Peyer's patch (tissue), 4 donors: ENCODE measurements around the gene STEAP3. TPM values are rescaled to one million over a fixed set of nuclear protein-coding genes. Genes with fewer than 3 reads are reported as not detected.

Experiments used
- DNase-seq, 3 donors: peaks; one replicate each; pipeline ENCODE4 v3.0.0-alpha.2; 2017 to 2019
- H3K27ac ChIP-seq, 4 donors: fragments of 200-600 bp; sonication (generic); one replicate each; pipeline ENCODE4 v1.5.1; 2016 to 2019
- H3K27me3 ChIP-seq, 2 donors: fragments of 200-600 bp; sonication (generic); one replicate each; pipeline ENCODE4 v1.5.1; 2019
- H3K36me3 ChIP-seq, 3 donors: fragments of 200-600 bp; sonication (generic); one replicate each; pipeline ENCODE4 v1.5.1; 2016 to 2019
- H3K4me1 ChIP-seq, 4 donors: fragments of 200-600 bp; sonication (generic); one replicate each; pipeline ENCODE4 v1.5.1; 2016 to 2019
- H3K4me3 ChIP-seq, 4 donors: fragments of 200-600 bp; sonication (generic); 1 replicate in 3 of 4; 2 replicates in 1 of 4; pipeline ENCODE4 v1.5.1; 2016 to 2019; ENCODE audit warnings: mild to moderate bottlenecking in 1 of 4
- H3K9me3 ChIP-seq, 4 donors: fragments of 200-600 bp; sonication (generic); one replicate each; pipeline ENCODE4 v1.5.1; 2016 to 2019; ENCODE audit warnings: mild to moderate bottlenecking in 1 of 4
- POLR2A ChIP-seq, 2 donors: fragments of 450-650 bp; IDR thresholded peaks; one replicate each; pipeline ENCODE4 v1.5.1; 2017; ENCODE audit warnings: antibody characterized with exemption in 2 of 2, mild to moderate bottlenecking in 2 of 2, moderate library complexity in 2 of 2
- total RNA-seq, 4 donors: library from RNA; depleted of rRNA; stranded (reverse); fragments of >200 nt; gene quantifications; one replicate each; pipeline ENCODE4 v1.1.0, GENCODE V29; 2016
- TF ChIP-seq, protein P1 (sequence below), 6 experiments: fragments of 450-650 bp in 4 of 6; fragments of 200-600 bp in 2 of 6; sonication (generic) in 1 of 6; IDR thresholded peaks; one replicate each; pipeline ENCODE4 v1.5.1; 2017 to 2019; ENCODE audit warnings: antibody characterized with exemption in 6 of 6, mild to moderate bottlenecking in 3 of 6, moderate library complexity in 1 of 6

Gene STEAP3
- total RNA-seq, 4 donors from 2014 or later = 13.2 to 31.2 (median 20.5) TPM

DNA sequence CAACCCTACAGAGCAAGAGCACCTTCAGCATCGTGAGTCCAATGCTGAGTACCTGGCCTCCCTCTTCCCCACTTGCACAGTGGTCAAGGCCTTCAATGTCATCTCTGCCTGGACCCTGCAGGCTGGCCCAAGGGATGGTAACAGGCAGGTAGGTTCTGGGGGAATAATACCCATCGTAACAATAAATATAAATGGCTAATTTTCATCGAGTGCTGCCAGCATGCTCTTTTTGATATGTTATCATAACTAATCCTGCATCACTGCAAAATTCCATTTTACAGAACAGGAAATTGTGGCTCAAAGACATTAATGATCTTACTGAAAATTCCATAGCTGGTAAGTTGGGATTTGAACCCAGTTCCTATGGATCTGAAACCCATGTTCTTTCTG, 22.2 kb downstream of the STEAP3 start:
- H3K9me3 ChIP-seq = no peaks in the 10 kb centered on the region
- H3K4me1 ChIP-seq = peaks cover 0 to 4% (median 0%) of the 10 kb centered on the region in 4 donors
- H3K27me3 ChIP-seq = no peaks in the 10 kb centered on the region
- no peaks in the 10 kb centered on the region for H3K36me3 ChIP-seq
- H3K4me3 ChIP-seq = no peak overlapping the region
- no peak overlapping the region for H3K27ac ChIP-seq
- TF ChIP-seq POLR2A (IDR thresholded peaks at IDR 0.05) = no peak
- TF ChIP-seq, protein P1, sequence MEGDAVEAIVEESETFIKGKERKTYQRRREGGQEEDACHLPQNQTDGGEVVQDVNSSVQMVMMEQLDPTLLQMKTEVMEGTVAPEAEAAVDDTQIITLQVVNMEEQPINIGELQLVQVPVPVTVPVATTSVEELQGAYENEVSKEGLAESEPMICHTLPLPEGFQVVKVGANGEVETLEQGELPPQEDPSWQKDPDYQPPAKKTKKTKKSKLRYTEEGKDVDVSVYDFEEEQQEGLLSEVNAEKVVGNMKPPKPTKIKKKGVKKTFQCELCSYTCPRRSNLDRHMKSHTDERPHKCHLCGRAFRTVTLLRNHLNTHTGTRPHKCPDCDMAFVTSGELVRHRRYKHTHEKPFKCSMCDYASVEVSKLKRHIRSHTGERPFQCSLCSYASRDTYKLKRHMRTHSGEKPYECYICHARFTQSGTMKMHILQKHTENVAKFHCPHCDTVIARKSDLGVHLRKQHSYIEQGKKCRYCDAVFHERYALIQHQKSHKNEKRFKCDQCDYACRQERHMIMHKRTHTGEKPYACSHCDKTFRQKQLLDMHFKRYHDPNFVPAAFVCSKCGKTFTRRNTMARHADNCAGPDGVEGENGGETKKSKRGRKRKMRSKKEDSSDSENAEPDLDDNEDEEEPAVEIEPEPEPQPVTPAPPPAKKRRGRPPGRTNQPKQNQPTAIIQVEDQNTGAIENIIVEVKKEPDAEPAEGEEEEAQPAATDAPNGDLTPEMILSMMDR (IDR thresholded peaks at IDR 0.05) = no peak
- no peak for DNase-seq

DNA sequence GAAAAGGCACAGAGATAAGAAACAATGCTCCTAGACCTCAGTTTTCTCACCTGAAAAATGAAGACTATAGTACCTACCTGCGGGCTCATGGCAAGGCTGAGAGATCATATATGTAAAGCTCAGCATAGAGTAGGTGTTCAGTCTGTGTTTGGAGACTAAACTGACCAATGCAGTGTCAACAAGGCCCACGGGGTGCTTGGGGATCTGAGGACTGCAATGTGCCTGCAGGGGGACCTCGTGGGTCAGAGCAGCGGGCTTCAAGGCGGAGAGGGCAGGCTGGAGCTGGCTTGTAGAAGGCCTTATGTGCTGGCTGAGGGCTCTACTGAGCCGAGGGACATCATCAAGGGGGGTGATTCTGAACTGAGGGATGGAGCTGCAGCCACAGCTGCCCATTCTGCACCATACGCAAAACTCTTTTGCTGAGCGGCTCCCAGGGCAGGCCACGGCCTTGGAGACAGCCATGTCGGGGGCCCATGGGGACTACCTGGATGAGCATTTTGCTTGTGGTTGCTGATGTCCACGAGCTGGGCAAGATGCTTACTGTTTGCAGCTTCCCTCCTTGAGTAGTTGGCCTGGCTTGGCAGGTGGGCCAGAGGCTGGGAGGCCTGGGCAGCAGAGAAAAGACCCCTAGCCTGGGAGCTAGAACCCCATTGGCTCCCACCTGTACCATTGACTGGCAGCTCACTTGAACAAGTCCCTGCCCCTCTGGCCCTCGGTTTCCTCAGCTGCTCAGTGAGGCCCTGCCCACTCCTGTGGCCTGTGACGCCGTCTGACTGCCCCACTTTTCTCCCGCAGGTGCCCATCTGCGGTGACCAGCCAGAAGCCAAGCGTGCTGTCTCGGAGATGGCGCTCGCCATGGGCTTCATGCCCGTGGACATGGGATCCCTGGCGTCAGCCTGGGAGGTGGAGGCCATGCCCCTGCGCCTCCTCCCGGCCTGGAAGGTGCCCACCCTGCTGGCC, 23.5 kb downstream of the STEAP3 start:
- H3K4me1 ChIP-seq = no peaks in the 10 kb centered on the region
- DNase-seq = peak in 1 of 3 donors; percentile 22
- H3K27me3 ChIP-seq = no peaks in the 10 kb centered on the region
- no peak overlapping the region for H3K27ac ChIP-seq
- no peak for TF ChIP-seq POLR2A (IDR thresholded peaks at IDR 0.05)
- TF ChIP-seq, protein P1 (IDR thresholded peaks at IDR 0.05) = no peak
- no peak overlapping the region for H3K4me3 ChIP-seq
- no peaks in the 10 kb centered on the region for H3K9me3 ChIP-seq
- H3K36me3 ChIP-seq = no peaks in the 10 kb centered on the region

DNA sequence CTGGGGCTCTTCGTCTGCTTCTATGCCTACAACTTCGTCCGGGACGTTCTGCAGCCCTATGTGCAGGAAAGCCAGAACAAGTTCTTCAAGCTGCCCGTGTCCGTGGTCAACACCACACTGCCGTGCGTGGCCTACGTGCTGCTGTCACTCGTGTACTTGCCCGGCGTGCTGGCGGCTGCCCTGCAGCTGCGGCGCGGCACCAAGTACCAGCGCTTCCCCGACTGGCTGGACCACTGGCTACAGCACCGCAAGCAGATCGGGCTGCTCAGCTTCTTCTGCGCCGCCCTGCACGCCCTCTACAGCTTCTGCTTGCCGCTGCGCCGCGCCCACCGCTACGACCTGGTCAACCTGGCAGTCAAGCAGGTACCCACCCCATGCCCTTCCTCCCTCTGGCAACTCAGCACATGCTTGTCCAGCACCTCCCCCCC, 24.2 kb downstream of the STEAP3 start:
- Histone ChIP-seq H3K36me3 (no peaks in the 10 kb centered on the region), H3K4me1 (no peaks in the 10 kb centered on the region), H3K9me3 (no peaks in the 10 kb centered on the region), H3K27ac (no peak overlapping the region), H3K4me3 (no peak overlapping the region), H3K27me3 (no peaks in the 10 kb centered on the region)
- TF ChIP-seq, protein P1 (IDR thresholded peaks at IDR 0.05) = no peak
- TF ChIP-seq POLR2A (IDR thresholded peaks at IDR 0.05) = no peak
- DNase-seq = peak in 1 of 3 donors; percentile 38

DNA sequence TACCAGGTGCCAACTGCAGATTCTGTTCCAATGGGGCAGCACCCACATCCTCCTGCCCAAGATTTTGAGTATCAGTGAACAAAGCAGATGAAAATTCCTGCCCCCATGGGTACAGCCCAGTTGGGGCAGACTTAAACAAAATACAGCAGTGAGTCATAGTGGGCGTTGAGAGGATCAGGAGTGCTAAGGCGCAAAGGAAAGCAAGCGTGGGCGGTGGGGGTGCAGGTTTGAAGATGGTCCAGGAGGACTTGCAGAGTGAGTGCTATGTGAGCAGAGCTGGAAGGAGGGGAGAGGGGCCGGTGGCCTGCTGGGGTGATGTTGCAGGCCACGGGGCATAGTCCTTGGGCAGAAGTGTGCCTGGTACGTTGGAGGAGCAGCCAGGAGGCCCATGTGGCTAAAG, 24.7 kb downstream of the STEAP3 start:
- no peaks in the 10 kb centered on the region for H3K4me1 ChIP-seq
- TF ChIP-seq POLR2A (IDR thresholded peaks at IDR 0.05) = no peak
- TF ChIP-seq, protein P1 (IDR thresholded peaks at IDR 0.05) = no peak
- H3K27me3 ChIP-seq = no peaks in the 10 kb centered on the region
- H3K9me3 ChIP-seq = no peaks in the 10 kb centered on the region
- H3K36me3 ChIP-seq = no peaks in the 10 kb centered on the region
- H3K27ac ChIP-seq = no peak overlapping the region
- no peak overlapping the region for H3K4me3 ChIP-seq
- DNase-seq = no peak

DNA sequence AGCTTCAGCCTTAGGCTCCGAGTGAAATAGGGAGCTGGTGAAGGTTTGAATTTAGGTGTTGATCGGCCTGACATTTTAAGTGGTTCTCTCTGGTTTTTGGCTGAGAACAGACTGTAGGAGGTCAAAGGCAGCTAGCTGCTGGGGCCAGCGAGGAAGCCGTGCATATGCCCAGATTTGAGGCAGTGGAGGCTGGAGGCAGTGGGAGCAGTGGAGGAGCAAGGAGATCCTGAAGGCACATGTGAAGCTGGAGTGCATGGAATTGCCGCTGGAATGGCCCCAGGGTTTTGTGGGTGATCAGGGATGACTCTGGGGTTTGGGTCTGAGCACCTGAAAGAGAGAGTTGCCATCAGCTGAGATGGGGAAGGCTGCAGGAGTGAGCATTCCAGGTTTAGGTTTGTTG, 25.1 kb downstream of the STEAP3 start:
- H3K27me3 ChIP-seq = no peaks in the 10 kb centered on the region
- H3K4me1 ChIP-seq = no peaks in the 10 kb centered on the region
- no peaks in the 10 kb centered on the region for H3K36me3 ChIP-seq
- TF ChIP-seq POLR2A (IDR thresholded peaks at IDR 0.05) = no peak
- TF ChIP-seq, protein P1 (IDR thresholded peaks at IDR 0.05) = no peak
- no peaks in the 10 kb centered on the region for H3K9me3 ChIP-seq
- H3K4me3 ChIP-seq = no peak overlapping the region
- DNase-seq = peak in 1 of 3 donors; percentile 11
- no peak overlapping the region for H3K27ac ChIP-seq
